GM18519 (cell line): ENCODE data around the gene SLC30A5.

Experiments used
- ATAC-seq: cut with Tn5 transposase; IDR thresholded peaks from one replicate; pipeline ENCODE4 v1.9.1; 2021; ENCODE audit warnings: mild to moderate bottlenecking, moderate library complexity; ENCODE audit not compliant: unreplicated experiment, low FRiP score

SLC30A5 gene

GRCh38 chr5:69166686-69167492 is 73.1 kb downstream of the SLC30A5 start, which contains the start of gene CCNB1:
TSS of gene CCNB1 (plus strand) at chr5:69167150. CDS start at chr5:69167263, 113 bp downstream.
- peak; percentile 95 for ATAC-seq

- ATAC-seq = no peak
Measured at GRCh38 chr5:69167493-69167855, 73.7 kb downstream of the SLC30A5 start.

DNA sequence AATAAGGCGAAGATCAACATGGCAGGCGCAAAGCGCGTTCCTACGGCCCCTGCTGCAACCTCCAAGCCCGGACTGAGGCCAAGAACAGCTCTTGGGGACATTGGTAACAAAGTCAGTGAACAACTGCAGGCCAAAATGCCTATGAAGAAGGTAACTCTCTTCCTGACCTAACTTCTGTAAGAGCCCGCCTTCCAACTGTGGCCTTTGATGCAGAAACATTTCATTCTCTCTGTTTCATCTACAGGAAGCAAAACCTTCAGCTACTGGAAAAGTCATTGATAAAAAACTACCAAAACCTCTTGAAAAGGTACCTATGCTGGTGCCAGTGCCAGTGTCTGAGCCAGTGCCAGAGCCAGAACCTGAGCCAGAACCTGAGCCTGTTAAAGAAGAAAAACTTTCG is 74.1 kb downstream of the SLC30A5 start:
- no peak for ATAC-seq

- ATAC-seq = no peak
Measured at GRCh38 chr5:69170495-69170894, 76.7 kb downstream of the SLC30A5 start.

DNA sequence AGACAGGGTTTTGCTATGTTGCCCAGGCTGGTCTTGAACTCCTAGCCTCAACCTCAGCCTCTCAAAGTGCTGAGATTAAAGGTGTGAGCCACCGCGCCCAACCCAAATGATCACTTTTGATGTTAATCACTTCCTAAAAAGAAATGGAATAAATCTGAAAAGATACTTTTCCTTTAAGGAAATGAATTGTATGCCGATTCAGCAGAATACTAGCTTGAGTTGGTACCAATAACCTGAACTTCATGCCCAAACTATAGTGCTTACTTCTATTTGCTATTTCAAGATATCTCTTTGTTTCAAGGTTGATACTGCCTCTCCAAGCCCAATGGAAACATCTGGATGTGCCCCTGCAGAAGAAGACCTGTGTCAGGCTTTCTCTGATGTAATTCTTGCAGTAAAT is 77.2 kb downstream of the SLC30A5 start:
- no peak for ATAC-seq
